Measurements from ENCODE around the gene ACTR8.

DNA sequence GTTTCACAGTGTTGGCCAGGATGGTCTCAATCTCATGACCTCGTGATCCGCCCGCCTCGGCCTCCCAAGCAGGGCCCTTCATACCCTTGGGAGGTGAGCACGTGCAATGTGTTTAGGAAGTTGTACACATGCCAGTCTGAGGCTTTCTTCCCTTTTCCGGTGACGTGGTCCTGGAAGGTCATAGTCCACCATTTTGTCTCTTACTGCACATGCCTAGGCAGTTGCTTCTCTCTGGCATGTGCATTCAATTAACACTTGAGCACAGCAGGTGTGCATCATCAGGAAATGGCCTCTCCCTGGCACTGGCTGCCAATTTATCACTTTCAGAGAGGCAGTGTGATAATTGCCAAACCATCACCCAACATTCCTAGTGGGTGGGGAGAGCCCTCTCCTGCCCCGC, 31.4 kb upstream of the ACTR8 start:
- no peak for TF ChIP-seq POLR2AphosphoS5 (IDR thresholded peaks at IDR 0.05; ENCODE audit: low read depth, low read length)
- TF ChIP-seq POLR2A (IDR thresholded peaks at IDR 0.05; ENCODE audit: low read depth, low read length), result no peak
